A172 (cell line): ENCODE data around the gene GPR32. TPM values are rescaled to one million over a fixed set of nuclear protein-coding genes. Genes with fewer than 3 reads are reported as not detected.
"Not testable (repeated sequence)": the region's sequence is repeated elsewhere in the genome, so short reads cannot be mapped to it uniquely, and the experiment has no call there.

Experiments
- DNase-seq: peaks from one replicate; pipeline ENCODE4 v3.0.0-alpha.2; 2015; ENCODE audit warnings: low spot score
- total RNA-seq: library from RNA; depleted of rRNA; stranded (reverse); fragments of >200 nt; shearing (Covaris generic); gene quantifications from 2 replicates; pipeline ENCODE4 v1.2.3, GENCODE V29; 2014

GPR32 gene
- total RNA-seq, 1 experiment from 2014 or later = not detected

GRCh38 chr19:50783848-50784152 lies 13.5 kb downstream of the GPR32 start:
- DNase-seq = not testable (repeated sequence)

GRCh38 chr19:50784710-50785109 lies 14.4 kb downstream of the GPR32 start:
- DNase-seq = no peak

GRCh38 chr19:50785329-50785728 lies 15.1 kb downstream of the GPR32 start:
- DNase-seq = no peak

- no peak for DNase-seq
These were observed 20.1 kb downstream of the GPR32 start, which contains the start of gene ACP4 for GRCh38 chr19:50790396-50790795. Gene ACP4 (plus strand): TSS chr19:50790415. CDS start chr19:50790415, 0 bp downstream.

GRCh38 chr19:50790922-50791467 lies 20.7 kb downstream of the GPR32 start:
- DNase-seq = no peak

GRCh38 chr19:50791594-50792271 lies 21.5 kb downstream of the GPR32 start:
- DNase-seq = no peak

- no peak for DNase-seq
These were observed 22.3 kb downstream of the GPR32 start for GRCh38 chr19:50792272-50793250.

- no peak for DNase-seq
These were observed 23.3 kb downstream of the GPR32 start for GRCh38 chr19:50793558-50794065.

- DNase-seq = no peak
These were observed 24.0 kb downstream of the GPR32 start for GRCh38 chr19:50794074-50794875.

- DNase-seq = no peak
These were observed 24.8 kb downstream of the GPR32 start for GRCh38 chr19:50794876-50795663.

- DNase-seq = no peak
These were observed 25.4 kb downstream of the GPR32 start for GRCh38 chr19:50795664-50796073.

GRCh38 chr19:50796128-50796633 lies 25.9 kb downstream of the GPR32 start:
- no peak for DNase-seq

GRCh38 chr19:50796634-50797428 lies 26.6 kb downstream of the GPR32 start:
- no peak for DNase-seq

- no peak for DNase-seq
These were observed 27.1 kb downstream of the GPR32 start for GRCh38 chr19:50797429-50797780.

- no peak for DNase-seq
These were observed 27.8 kb downstream of the GPR32 start for GRCh38 chr19:50797781-50798658.

- DNase-seq = no peak
These were observed 28.6 kb downstream of the GPR32 start for GRCh38 chr19:50798659-50799546.

GRCh38 chr19:50799547-50799851 lies 29.2 kb downstream of the GPR32 start:
- no peak for DNase-seq

- DNase-seq = no peak
These were observed 30.8 kb downstream of the GPR32 start for GRCh38 chr19:50801107-50801506.
